GM12801 (cell line): ENCODE measurements around the gene ERAP2.

Experiments used
- TF ChIP-seq, protein P1 (sequence below): IDR thresholded peaks from one replicate; pipeline ENCODE4 v1.5.1; 2011; ENCODE audit warnings: control low read depth; ENCODE audit not compliant: insufficient read length; ENCODE audit errors: extremely low read depth

Gene ERAP2

DNA sequence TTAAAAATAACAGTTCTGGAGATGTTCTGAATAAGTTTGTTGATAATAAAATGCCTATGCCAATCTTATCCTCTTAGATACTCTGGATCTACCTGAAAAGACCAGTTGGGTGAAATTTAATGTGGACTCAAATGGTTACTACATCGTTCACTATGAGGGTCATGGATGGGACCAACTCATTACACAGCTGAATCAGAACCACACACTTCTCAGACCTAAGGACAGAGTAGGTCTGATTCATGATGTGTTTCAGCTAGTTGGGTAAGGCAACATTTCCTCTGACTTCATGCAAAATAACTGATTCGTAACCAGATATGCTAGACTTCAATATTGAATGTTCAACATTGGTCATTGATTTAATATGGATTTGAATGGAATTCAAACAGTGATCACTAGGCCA, 27.0 kb downstream of the ERAP2 start:
- TF ChIP-seq, protein P1, sequence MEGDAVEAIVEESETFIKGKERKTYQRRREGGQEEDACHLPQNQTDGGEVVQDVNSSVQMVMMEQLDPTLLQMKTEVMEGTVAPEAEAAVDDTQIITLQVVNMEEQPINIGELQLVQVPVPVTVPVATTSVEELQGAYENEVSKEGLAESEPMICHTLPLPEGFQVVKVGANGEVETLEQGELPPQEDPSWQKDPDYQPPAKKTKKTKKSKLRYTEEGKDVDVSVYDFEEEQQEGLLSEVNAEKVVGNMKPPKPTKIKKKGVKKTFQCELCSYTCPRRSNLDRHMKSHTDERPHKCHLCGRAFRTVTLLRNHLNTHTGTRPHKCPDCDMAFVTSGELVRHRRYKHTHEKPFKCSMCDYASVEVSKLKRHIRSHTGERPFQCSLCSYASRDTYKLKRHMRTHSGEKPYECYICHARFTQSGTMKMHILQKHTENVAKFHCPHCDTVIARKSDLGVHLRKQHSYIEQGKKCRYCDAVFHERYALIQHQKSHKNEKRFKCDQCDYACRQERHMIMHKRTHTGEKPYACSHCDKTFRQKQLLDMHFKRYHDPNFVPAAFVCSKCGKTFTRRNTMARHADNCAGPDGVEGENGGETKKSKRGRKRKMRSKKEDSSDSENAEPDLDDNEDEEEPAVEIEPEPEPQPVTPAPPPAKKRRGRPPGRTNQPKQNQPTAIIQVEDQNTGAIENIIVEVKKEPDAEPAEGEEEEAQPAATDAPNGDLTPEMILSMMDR = no peak

DNA sequence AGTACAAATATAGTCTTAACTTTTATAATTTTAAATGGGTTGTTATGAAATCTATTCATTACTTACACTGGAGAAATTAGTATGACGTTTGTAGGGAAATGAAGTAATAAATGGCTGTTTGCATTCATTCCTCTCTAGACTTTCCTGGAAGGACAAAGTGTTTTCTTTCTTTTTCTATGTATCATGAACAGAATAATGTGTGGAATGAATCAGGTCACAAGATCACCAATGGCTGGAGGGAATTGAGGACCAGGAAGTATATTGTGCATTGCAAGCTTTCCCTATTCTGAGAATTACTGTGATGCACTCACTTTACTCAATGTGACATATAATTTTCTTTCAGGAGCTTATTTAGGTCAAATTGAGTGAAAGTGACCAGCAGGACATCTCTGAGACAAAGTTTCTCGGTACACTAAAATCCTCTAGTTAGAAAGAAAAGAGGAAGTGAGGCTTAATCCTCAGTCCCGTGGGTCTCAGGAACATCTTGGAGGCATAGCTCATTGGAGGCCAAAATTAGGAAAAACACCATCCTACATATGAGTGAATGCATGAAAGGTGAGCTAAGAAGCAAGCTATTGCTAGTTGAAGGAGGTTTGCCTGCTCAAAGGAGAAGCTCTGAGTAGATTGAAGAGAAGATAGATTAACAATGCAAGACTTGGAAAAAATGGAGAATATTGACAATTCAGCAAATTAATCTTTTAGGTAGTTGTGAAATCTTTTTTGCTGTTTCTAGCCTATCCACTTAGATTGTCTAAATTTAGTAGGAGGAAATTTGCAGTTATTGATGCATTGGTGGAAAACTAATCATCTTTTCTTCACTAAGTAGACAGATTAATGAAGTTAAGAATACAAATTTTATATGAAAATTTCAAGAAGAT, 28.0 kb downstream of the ERAP2 start:
- TF ChIP-seq, protein P1 = no peak

DNA sequence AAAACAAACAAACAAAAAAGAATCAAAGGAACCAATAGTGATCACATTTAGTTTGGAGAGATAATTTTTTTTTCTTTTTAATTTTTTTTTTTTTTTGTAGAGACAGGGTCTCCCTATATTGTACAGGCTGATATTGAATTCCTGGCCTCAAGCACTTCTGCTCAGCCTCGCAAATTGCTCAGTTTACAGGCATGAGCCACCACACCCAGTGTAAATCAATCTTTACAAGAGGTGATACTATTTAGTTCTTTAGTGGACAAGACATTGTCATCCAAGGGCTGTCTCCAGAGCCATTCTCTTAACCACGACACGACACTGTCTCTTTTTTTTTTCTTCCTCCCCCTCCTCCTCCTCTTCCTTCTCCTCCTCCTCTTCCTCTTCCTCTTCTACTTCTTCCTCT, 29.6 kb downstream of the ERAP2 start:
- TF ChIP-seq, protein P1 = no peak

DNA sequence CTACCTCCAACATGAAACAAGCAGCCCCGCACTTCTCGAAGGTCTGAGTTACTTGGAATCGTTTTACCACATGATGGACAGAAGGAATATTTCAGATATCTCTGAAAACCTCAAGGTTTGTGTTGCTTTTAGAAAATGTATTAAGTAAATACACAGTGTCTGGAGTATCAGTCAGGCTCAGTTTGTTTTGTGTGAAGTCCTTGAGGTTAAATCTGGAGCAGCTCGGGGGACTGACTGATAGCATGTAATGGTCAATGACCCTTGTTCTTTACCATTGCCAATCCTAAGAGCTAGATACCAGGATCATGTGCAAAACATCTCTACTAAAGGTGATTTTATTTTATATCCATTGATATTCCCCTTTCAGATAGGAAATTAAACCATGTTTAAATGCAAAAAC, 32.7 kb downstream of the ERAP2 start:
- TF ChIP-seq, protein P1 = no peak

DNA sequence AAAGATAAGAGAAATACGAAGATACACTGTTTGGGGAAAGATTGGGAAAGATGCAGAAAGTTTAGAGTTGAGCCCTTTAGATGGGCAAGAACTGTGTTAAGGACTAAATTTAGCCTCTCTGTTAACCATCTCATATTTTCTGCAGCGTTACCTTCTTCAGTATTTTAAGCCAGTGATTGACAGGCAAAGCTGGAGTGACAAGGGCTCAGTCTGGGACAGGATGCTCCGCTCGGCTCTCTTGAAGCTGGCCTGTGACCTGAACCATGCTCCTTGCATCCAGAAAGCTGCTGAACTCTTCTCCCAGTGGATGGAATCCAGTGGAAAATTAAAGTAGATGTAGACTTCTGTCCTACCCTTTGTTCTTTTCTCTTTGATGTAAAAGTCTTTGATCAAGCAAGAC, 33.1 kb downstream of the ERAP2 start:
- TF ChIP-seq, protein P1 = no peak

DNA sequence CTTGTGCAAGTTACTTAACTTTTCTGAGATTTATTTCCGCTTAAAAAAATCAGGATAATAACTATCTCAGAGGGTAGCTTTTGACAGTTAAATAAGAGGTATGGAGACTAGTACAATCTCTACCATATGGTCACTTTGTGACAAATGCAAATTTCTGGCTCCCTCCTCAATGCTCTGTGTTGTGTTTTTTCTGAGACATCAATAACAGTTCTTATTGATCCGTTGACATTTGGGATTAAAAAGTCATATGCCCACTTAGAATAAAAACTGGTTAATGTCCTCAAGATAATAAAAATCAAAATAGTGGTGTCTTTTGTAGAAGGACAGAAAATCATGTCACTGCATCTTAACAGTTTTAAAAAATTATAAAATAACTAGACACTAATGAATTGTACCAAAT, 34.8 kb downstream of the ERAP2 start:
- TF ChIP-seq, protein P1 = no peak

DNA sequence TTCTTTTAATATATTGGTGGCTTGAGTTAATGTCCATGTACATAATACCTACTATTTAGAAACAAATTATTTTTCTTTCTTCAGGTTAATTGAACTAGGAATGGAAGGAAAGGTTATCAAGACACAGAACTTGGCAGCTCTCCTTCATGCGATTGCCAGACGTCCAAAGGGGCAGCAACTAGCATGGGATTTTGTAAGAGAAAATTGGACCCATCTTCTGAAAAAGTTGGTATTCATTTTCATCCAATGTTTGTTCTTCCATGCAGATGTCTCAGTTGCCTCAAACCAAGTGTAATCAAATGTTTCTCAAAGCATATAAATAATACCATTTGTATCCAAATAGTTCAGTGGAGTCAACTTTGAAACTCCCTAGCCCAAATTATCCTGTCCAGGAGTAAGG, 36.9 kb downstream of the ERAP2 start:
- TF ChIP-seq, protein P1 = no peak
